GM18868 (cell line): Measurements from ENCODE around the gene NMT1.

Experiments
- ATAC-seq: cut with Tn5 transposase; IDR thresholded peaks from one replicate; pipeline ENCODE4 v1.9.1; 2021; ENCODE audit warnings: mild to moderate bottlenecking, moderate library complexity; ENCODE audit not compliant: unreplicated experiment

The NMT1 gene

GRCh38 chr17:45060797-45061605 is at the start of gene NMT1:
Gene NMT1, plus strand, starts transcription at chr17:45061317. Its CDS starts 13 bp downstream, at chr17:45061330.
- peak; percentile 83 for ATAC-seq

GRCh38 chr17:45011767-45012166 is 49.4 kb upstream of the NMT1 start:
- no peak for ATAC-seq

GRCh38 chr17:45013021-45013997 is 47.8 kb upstream of the NMT1 start:
- no peak for ATAC-seq

- no peak for ATAC-seq
These were observed 44.9 kb upstream of the NMT1 start for GRCh38 chr17:45016237-45016636.

GRCh38 chr17:45016823-45017222 is 44.3 kb upstream of the NMT1 start:
- ATAC-seq: no peak

GRCh38 chr17:45018514-45018847 is 42.6 kb upstream of the NMT1 start:
- no peak for ATAC-seq

- ATAC-seq: no peak
These were observed 42.0 kb upstream of the NMT1 start for GRCh38 chr17:45018848-45019711.

GRCh38 chr17:45020354-45021138 is 40.6 kb upstream of the NMT1 start:
- no peak for ATAC-seq

GRCh38 chr17:45021607-45022287 is 39.4 kb upstream of the NMT1 start:
- peak; percentile 56 for ATAC-seq

- ATAC-seq: no peak
These were observed 38.8 kb upstream of the NMT1 start for GRCh38 chr17:45022288-45022648.

- ATAC-seq: no peak
These were observed 38.3 kb upstream of the NMT1 start for GRCh38 chr17:45022655-45023339.

- no peak for ATAC-seq
These were observed 32.0 kb upstream of the NMT1 start for GRCh38 chr17:45029096-45029495.

GRCh38 chr17:45029758-45030423 is 31.2 kb upstream of the NMT1 start:
- peak; percentile 48 for ATAC-seq

GRCh38 chr17:45030733-45031132 is 30.4 kb upstream of the NMT1 start:
- no peak for ATAC-seq

- no peak for ATAC-seq
These were observed 29.6 kb upstream of the NMT1 start for GRCh38 chr17:45031231-45032173.

- ATAC-seq: no peak
These were observed 29.0 kb upstream of the NMT1 start for GRCh38 chr17:45032174-45032541.

- ATAC-seq: no peak
These were observed 26.5 kb upstream of the NMT1 start for GRCh38 chr17:45034599-45034998.
